HepG2 (cell line): ENCODE measurements around the gene RNF38. TPM values are rescaled to one million over a fixed set of nuclear protein-coding genes. Genes with fewer than 3 reads are reported as not detected.
A peak's percentile ranks its signal among the peaks of the same experiment; 100 is the strongest.

Experiments
- ARID3A ChIP-seq: IDR thresholded peaks from 2 replicates; pipeline ENCODE4 v1.6.1; 2012; ENCODE audit warnings: low read depth, low read length, improper control_type of control experiment
- ARNT2 ChIP-seq: sonication (generic); formaldehyde crosslinking; IDR thresholded peaks from 2 replicates; pipeline ENCODE4 v1.8.0; 2022; ENCODE audit warnings: mild to moderate bottlenecking, low read depth, missing genetic modification reagents, moderate library complexity
- DBP ChIP-seq: sonication (generic); formaldehyde crosslinking; IDR thresholded peaks from 2 replicates; pipeline ENCODE4 v1.4.0; 2020; ENCODE audit warnings: missing genetic modification reagents; ENCODE audit errors: not compliant biosample characterization
- HMGA1 ChIP-seq: sonication (generic); formaldehyde crosslinking; conservative IDR thresholded peaks from 2 replicates; pipeline ENCODE4 v1.4.0; 2020; ENCODE audit warnings: missing genetic modification reagents
- PHF5A ChIP-seq: IDR thresholded peaks from one replicate; pipeline ENCODE4 v1.6.1; 2018; ENCODE audit warnings: low read depth, missing genetic modification reagents; ENCODE audit not compliant: unreplicated experiment
- POLR2A ChIP-seq, 2 experiments: IDR thresholded peaks; 2 replicates each; pipeline ENCODE4 v1.6.1; 2011; ENCODE audit warnings: low read depth in 2 of 2, low read length in 2 of 2, mild to moderate bottlenecking in 1 of 2, moderate library complexity in 1 of 2; ENCODE audit not compliant: insufficient read depth in 1 of 2
- SAFB2 ChIP-seq: sonication (generic); formaldehyde crosslinking; IDR thresholded peaks from 2 replicates; pipeline ENCODE4 v1.5.1; 2020; ENCODE audit warnings: missing genetic modification reagents, low read depth, mild to moderate bottlenecking, borderline replicate concordance
- SIN3A ChIP-seq: IDR thresholded peaks from 2 replicates; pipeline ENCODE4 v1.6.1; 2011; ENCODE audit warnings: low read depth, mild to moderate bottlenecking, control low read depth, low read length, borderline replicate concordance
- SIX1 ChIP-seq: sonication (generic); formaldehyde crosslinking; IDR thresholded peaks from 2 replicates; pipeline ENCODE4 v1.4.0; 2020; ENCODE audit warnings: missing genetic modification reagents, borderline replicate concordance
- SKI ChIP-seq: fragments of 450-650 bp; IDR thresholded peaks from one replicate; pipeline ENCODE4 v1.6.1; 2018; ENCODE audit warnings: mild to moderate bottlenecking; ENCODE audit not compliant: partially characterized antibody
- SOX13 ChIP-seq, 3 experiments: fragments of 450-650 bp in 1 of 3; sonication (generic) in 1 of 3; formaldehyde crosslinking in 1 of 3; IDR thresholded peaks in 2 of 3; conservative IDR thresholded peaks in 1 of 3; 2 replicates each; pipeline versions ENCODE4 v1.5.0 to v1.6.1; 2016 to 2020; ENCODE audit warnings: antibody characterized with exemption in 1 of 3, mild to moderate bottlenecking in 1 of 3, missing compliant biosample characterization in 1 of 3, missing genetic modification reagents in 1 of 3, moderate library complexity in 1 of 3
- SP1 ChIP-seq, 2 experiments: fragments of 450-650 bp in 1 of 2; sonication (generic) in 1 of 2; formaldehyde crosslinking in 1 of 2; IDR thresholded peaks; 2 replicates each; pipeline versions ENCODE4 v1.4.0 to v1.6.1; 2016 to 2020; ENCODE audit warnings: missing genetic modification reagents in 1 of 2
- TFAP4 ChIP-seq: sonication (generic); IDR thresholded peaks from 2 replicates; pipeline ENCODE4 v1.6.1; 2016; ENCODE audit warnings: low read depth, borderline replicate concordance
- TRIM22 ChIP-seq: fragments of 450-650 bp; IDR thresholded peaks from 2 replicates; pipeline ENCODE4 v1.6.1; 2017
- ZBTB42 ChIP-seq: sonication (generic); formaldehyde crosslinking; IDR thresholded peaks from 2 replicates; pipeline ENCODE4 v1.5.0; 2020; ENCODE audit warnings: mild to moderate bottlenecking, missing genetic modification reagents
- ZFP36L1 ChIP-seq: sonication (generic); formaldehyde crosslinking; IDR thresholded peaks from 2 replicates; pipeline ENCODE4 v1.8.0; 2022; ENCODE audit warnings: mild to moderate bottlenecking, missing genetic modification reagents, moderate library complexity
- ZNF136 ChIP-seq: sonication (generic); formaldehyde crosslinking; IDR thresholded peaks from 2 replicates; pipeline ENCODE4 v1.8.1; 2022; ENCODE audit warnings: low read depth, mild to moderate bottlenecking, moderate library complexity, missing genetic modification reagents
- ZNF20 ChIP-seq: sonication (generic); formaldehyde crosslinking; IDR thresholded peaks from 2 replicates; pipeline ENCODE4 v1.4.0; 2020; ENCODE audit warnings: mild to moderate bottlenecking, moderate library complexity, missing genetic modification reagents
- ZNF354B ChIP-seq: sonication (generic); formaldehyde crosslinking; IDR thresholded peaks from 2 replicates; pipeline ENCODE4 v1.8.0; 2022; ENCODE audit warnings: mild to moderate bottlenecking, missing genetic modification reagents
- ZNF501 ChIP-seq: sonication (generic); formaldehyde crosslinking; IDR thresholded peaks from 2 replicates; pipeline ENCODE4 v1.5.1; 2020; ENCODE audit warnings: mild to moderate bottlenecking, moderate library complexity, missing genetic modification reagents
- ZNF580 ChIP-seq: IDR thresholded peaks from 2 replicates; pipeline ENCODE4 v1.6.1; 2016; ENCODE audit warnings: low read depth, borderline replicate concordance
- ZNF703 ChIP-seq: sonication (generic); formaldehyde crosslinking; IDR thresholded peaks from 2 replicates; pipeline ENCODE4 v1.5.1; 2020; ENCODE audit warnings: missing genetic modification reagents, mild to moderate bottlenecking, moderate library complexity, borderline replicate concordance
- ZNF788 ChIP-seq: sonication (generic); formaldehyde crosslinking; IDR thresholded peaks from 2 replicates; pipeline ENCODE4 v1.5.0; 2020; ENCODE audit warnings: mild to moderate bottlenecking, missing genetic modification reagents, borderline replicate concordance
- ZNF883 ChIP-seq: sonication (generic); formaldehyde crosslinking; IDR thresholded peaks from 2 replicates; pipeline ENCODE4 v1.5.1; 2020; ENCODE audit warnings: mild to moderate bottlenecking, missing genetic modification reagents; ENCODE audit errors: not compliant biosample characterization
- polyA plus RNA-seq, 8 experiments: library from polyadenylated mRNA; depleted of rRNA in 3 of 8; stranded (reverse) in 7 of 8; unstranded in 1 of 8; fragments of >200 nt; fragmentation: Illumina TruSeq in 4 of 8; extraction: Trizol in 4 of 8; gene quantifications; 2 replicates each; pipeline versions ENCODE4 v1.2.1 to v1.2.3, GENCODE V29; 2011 to 2016; ENCODE audit warnings: low read depth in 4 of 8, missing spikeins in 1 of 8, mixed read lengths in 1 of 8; ENCODE audit not compliant: insufficient read depth in 1 of 8
- total RNA-seq, 5 experiments: library from RNA; depleted of rRNA; stranded (reverse); fragments of >200 nt; fragmentation: Illumina TruSeq; extraction: Trizol; gene quantifications; 2 replicates each; pipeline ENCODE4 v1.2.3, GENCODE V29; 2016; ENCODE audit warnings: low read depth in 1 of 5

Gene RNF38
- total and polyA plus RNA-seq, 2 of the 13 experiments (the other 11 are each of a cell fraction or from before 2014, with no cell fraction given) = 9.1 to 32.1 TPM

- no peak for TF ChIP-seq ZNF20 (CRISPR knock-in tag)
- peak; percentile 81 for TF ChIP-seq ZNF501
- TF ChIP-seq ZNF703 (CRISPR knock-in tag) = no peak
- TF ChIP-seq POLR2A (IDR thresholded peaks at IDR 0.05; ENCODE audit: insufficient read depth in 1 of 2, low read depth in 2 of 2, low read length in 2 of 2) = no peak
- TF ChIP-seq ARID3A = peak; percentile 48; the same call in 1 of the 2 replicates
- TF ChIP-seq SP1 (IDR thresholded peaks at IDR 0.05) = no peak
- no peak for TF ChIP-seq SP1 (CRISPR knock-in tag; IDR thresholded peaks at IDR 0.05)
- no peak for TF ChIP-seq ZBTB42
- no peak for TF ChIP-seq SKI
- no peak for TF ChIP-seq SAFB2 (CRISPR knock-in tag)
- no peak for TF ChIP-seq DBP (CRISPR knock-in tag)
- no peak for TF ChIP-seq PHF5A (CRISPR knock-in tag)
- TF ChIP-seq ZNF136 (CRISPR knock-in tag) = no peak
- no peak for TF ChIP-seq ZNF883 (CRISPR knock-in tag)
- TF ChIP-seq SOX13 (IDR thresholded peaks at IDR 0.05) = no peak
- TF ChIP-seq SOX13 (CRISPR knock-in tag; conservative IDR thresholded peaks at IDR 0.05 in 1 of 2, IDR thresholded peaks at IDR 0.05 in 1 of 2) = 0 out of 4 replicates have a peak, but pooled peaks of 1 of the 2 experiments have one; percentile 15
- no peak for TF ChIP-seq ZFP36L1 (CRISPR knock-in tag)
- TF ChIP-seq ARNT2 = 0 out of 2 replicates have a peak, but pooled peaks have one; percentile 27
- no peak for TF ChIP-seq TRIM22
- TF ChIP-seq SIX1 (CRISPR knock-in tag) = no peak
- TF ChIP-seq ZNF788 (CRISPR knock-in tag) = 0 out of 2 replicates have a peak, but pooled peaks have one; percentile 30
- TF ChIP-seq SIN3A = no peak
- TF ChIP-seq ZNF580 = no peak
- no peak for TF ChIP-seq ZNF354B (CRISPR knock-in tag)
- TF ChIP-seq TFAP4 = no peak
- TF ChIP-seq HMGA1 = no peak
Observed at GRCh38 chr9:36407122-36407723, 7.2 kb upstream of the RNF38 start (continued).
